Endodermal cell (in vitro differentiated cells): Measurements from ENCODE around the gene NMU. TPM values are rescaled to one million over a fixed set of nuclear protein-coding genes. Genes with fewer than 3 reads are reported as not detected.

Experiments used
- DNase-seq: peaks from one replicate; pipeline ENCODE4 v3.0.0-alpha.2; 2017
- H3K27ac ChIP-seq: 2 replicates; pipeline ENCODE4 v1.5.1; 2013; ENCODE audit warnings: mild to moderate bottlenecking, low read depth, low read length, moderate library complexity
- H3K27me3 ChIP-seq: 2 replicates; pipeline ENCODE4 v1.6.1; 2013; ENCODE audit warnings: mild to moderate bottlenecking, low read length, moderate library complexity; ENCODE audit not compliant: insufficient read depth, control insufficient read depth, poor library complexity, severe bottlenecking
- H3K36me3 ChIP-seq: 2 replicates; pipeline ENCODE4 v1.7.0; 2013; ENCODE audit warnings: mild to moderate bottlenecking, low read length, moderate library complexity; ENCODE audit not compliant: control insufficient read depth, insufficient read depth
- H3K4me1 ChIP-seq: one replicate; pipeline ENCODE4 v1.7.0; 2013; ENCODE audit warnings: low read length; ENCODE audit not compliant: control insufficient read depth, insufficient read depth
- H3K4me3 ChIP-seq: 2 replicates; pipeline ENCODE4 v1.5.1; 2013; ENCODE audit warnings: mild to moderate bottlenecking, low read length, moderate library complexity
- H3K9ac ChIP-seq: 2 replicates; pipeline ENCODE4 v1.6.1; 2013; ENCODE audit warnings: mild to moderate bottlenecking, low read length, moderate library complexity; ENCODE audit not compliant: poor library complexity, severe bottlenecking; ENCODE audit errors: extremely low read depth
- H3K9me3 ChIP-seq: 2 replicates; pipeline ENCODE4 v1.6.1; 2013; ENCODE audit warnings: mild to moderate bottlenecking, low read length, moderate library complexity; ENCODE audit not compliant: control insufficient read depth
- H3K27ac Mint-ChIP-seq: 2 replicates; pipeline ENCODE4 v1.8.0; 2020; ENCODE audit warnings: mixed read lengths
- H3K27me3 Mint-ChIP-seq: 2 replicates; pipeline ENCODE4 v1.8.0; 2021; ENCODE audit warnings: mild to moderate bottlenecking, mixed read lengths; ENCODE audit not compliant: insufficient read depth
- H3K36me3 Mint-ChIP-seq: 2 replicates; pipeline ENCODE4 v1.8.0; 2020; ENCODE audit warnings: low read depth, mixed read lengths
- H3K4me1 Mint-ChIP-seq: 2 replicates; pipeline ENCODE4 v1.8.0; 2020; ENCODE audit warnings: mixed read lengths
- H3K4me3 Mint-ChIP-seq: 2 replicates; pipeline ENCODE4 v1.8.0; 2020; ENCODE audit warnings: mild to moderate bottlenecking, moderate library complexity, mixed read lengths
- H3K9me3 Mint-ChIP-seq: 2 replicates; pipeline ENCODE4 v1.8.0; 2020; ENCODE audit warnings: mild to moderate bottlenecking, mixed read lengths
- CTCF ChIP-seq: fragments of 200-600 bp; sonication (generic); conservative IDR thresholded peaks from 2 replicates; pipeline ENCODE4 v1.5.0; 2021; ENCODE audit warnings: antibody characterized with exemption, mild to moderate bottlenecking
- WGBS, 2 experiments: methylation state at CpG; one replicate each; pipeline versions ENCODE4 v1.1.5 to v1.1.7; 2013; ENCODE audit warnings: missing lambda C conversion rate in 2 of 2, mixed read lengths in 1 of 2; ENCODE audit not compliant: insufficient coverage in 1 of 2, insufficient read length in 1 of 2; 5-methylcytosine and 5-hydroxymethylcytosine counted together
- total RNA-seq, 2 donors: library from RNA; stranded (reverse); fragmentation: NEBNext Ultra II Directional in 1 of 2; extraction: Animal tissue kit (Norgen Biotek cat#: 25700) in 1 of 2; gene quantifications; 2 replicates in 1 of 2; 3 replicates in 1 of 2; pipeline ENCODE4 v1.2.1, GENCODE V29; 2021

Gene NMU
- total RNA-seq, 2 donors from 2014 or later, result 9.6 to 17.2 TPM

GRCh38 chr4:55668449-55668848 is 32.4 kb upstream of the NMU start:
- Mint-ChIP-seq H3K27ac (no peak overlapping the region), H3K9me3 (peaks cover 10% of the 10 kb centered on the region), H3K27me3 (no peaks in the 10 kb centered on the region), H3K4me3 (no peak overlapping the region), H3K4me1 (peaks cover 2% of the 10 kb centered on the region), H3K36me3 (no peaks in the 10 kb centered on the region)
- 93 to 94% methylated on average over 5 to 6 of the region's 6 CpGs for WGBS, 2 experiments
- Histone ChIP-seq H3K9ac (no peak overlapping the region), H3K4me3 (no peak overlapping the region), H3K36me3 (no peaks in the 10 kb centered on the region), H3K27me3 (no peaks in the 10 kb centered on the region), H3K27ac (no peak overlapping the region), H3K4me1 (no peaks in the 10 kb centered on the region), H3K9me3 (peaks cover 12% of the 10 kb centered on the region)
- no peak for TF ChIP-seq CTCF
- DNase-seq, result no peak

GRCh38 chr4:55666535-55666934 is 30.4 kb upstream of the NMU start:
- H3K27me3 Mint-ChIP-seq, result no peaks in the 10 kb centered on the region
- DNase-seq, result no peak
- no peak overlapping the region for H3K27ac Mint-ChIP-seq
- 92% methylated on average over 1 of the region's 1 CpG; no CpG with 5 or more reads in 1 of the 2 experiments for WGBS, 2 experiments
- no peak overlapping the region for H3K4me3 ChIP-seq
- H3K27me3 ChIP-seq, result no peaks in the 10 kb centered on the region
- no peak overlapping the region for H3K9ac ChIP-seq
- no peak overlapping the region for H3K4me3 Mint-ChIP-seq
- H3K4me1 ChIP-seq, result no peaks in the 10 kb centered on the region
- H3K36me3 Mint-ChIP-seq, result no peaks in the 10 kb centered on the region
- TF ChIP-seq CTCF, result no peak
- H3K4me1 Mint-ChIP-seq, result peaks cover 2% of the 10 kb centered on the region
- H3K27ac ChIP-seq, result no peak overlapping the region
- no peaks in the 10 kb centered on the region for H3K9me3 Mint-ChIP-seq
- no peaks in the 10 kb centered on the region for H3K36me3 ChIP-seq
- peaks cover 3% of the 10 kb centered on the region for H3K9me3 ChIP-seq

- no peak overlapping the region for H3K9ac ChIP-seq
- no peaks in the 10 kb centered on the region for H3K9me3 Mint-ChIP-seq
- no peaks in the 10 kb centered on the region for H3K36me3 ChIP-seq
- peaks cover 2% of the 10 kb centered on the region for H3K4me1 Mint-ChIP-seq
- no peak overlapping the region for H3K4me3 ChIP-seq
- no peak overlapping the region for H3K27ac Mint-ChIP-seq
- no peak overlapping the region for H3K4me3 Mint-ChIP-seq
- no peaks in the 10 kb centered on the region for H3K36me3 Mint-ChIP-seq
- no peak overlapping the region for H3K27ac ChIP-seq
- H3K27me3 ChIP-seq, result no peaks in the 10 kb centered on the region
- 96 to 100% methylated on average over 4 to 6 of the region's 6 CpGs for WGBS, 2 experiments
- no peak for DNase-seq
- no peaks in the 10 kb centered on the region for H3K9me3 ChIP-seq
- no peak for TF ChIP-seq CTCF
- no peaks in the 10 kb centered on the region for H3K4me1 ChIP-seq
- no peaks in the 10 kb centered on the region for H3K27me3 Mint-ChIP-seq
These were observed 27.0 kb upstream of the NMU start for GRCh38 chr4:55663145-55663544.
